Keratinocyte (primary cell): ENCODE data around the gene STEAP3. TPM values are rescaled to one million over a fixed set of nuclear protein-coding genes. Genes with fewer than 3 reads are reported as not detected.

ENCODE experiments used
- DNase-seq: peaks from one replicate; pipeline ENCODE4 v3.0.0-alpha.2; 2011; ENCODE audit warnings: low read depth, missing footprints, low spot score
- FAIRE-seq: peaks from 2 replicates; lab custom pipeline; 2011; peaks lifted over from hg19 to GRCh38; lab: Jason Lieb, UNC
- H2AFZ ChIP-seq: 2 replicates; pipeline ENCODE4 v1.6.0; 2012; ENCODE audit warnings: low read length, control low read depth, inconsistent platforms; ENCODE audit not compliant: control insufficient read depth
- H3K27ac ChIP-seq: 2 replicates; pipeline ENCODE4 v1.5.1; 2011; ENCODE audit warnings: low read length; ENCODE audit not compliant: control insufficient read depth, insufficient read depth
- H3K27me3 ChIP-seq: 3 replicates; pipeline ENCODE4 v1.6.0; 2011; ENCODE audit warnings: low read length; ENCODE audit not compliant: control insufficient read depth, insufficient read depth; ENCODE audit errors: extremely low read depth
- H3K36me3 ChIP-seq, 2 experiments: 2 replicates in 1 of 2; 3 replicates in 1 of 2; pipeline ENCODE4 v1.5.1; 2011; ENCODE audit warnings: low read length in 2 of 2, mild to moderate bottlenecking in 1 of 2; ENCODE audit not compliant: control insufficient read depth in 2 of 2, insufficient read depth in 2 of 2; ENCODE audit errors: extremely low read depth in 1 of 2
- H3K4me1 ChIP-seq: 3 replicates; pipeline ENCODE4 v1.5.1; 2011; ENCODE audit warnings: low read length; ENCODE audit not compliant: control insufficient read depth, insufficient read depth; ENCODE audit errors: extremely low read depth
- H3K4me2 ChIP-seq: 3 replicates; pipeline ENCODE4 v1.6.0; 2011; ENCODE audit warnings: low read depth, low read length; ENCODE audit not compliant: control insufficient read depth, insufficient read depth; ENCODE audit errors: extremely low read depth
- H3K4me3 ChIP-seq, 3 experiments: fragments of 200-600 bp in 1 of 3; sonication (generic) in 1 of 3; 2 replicates in 2 of 3; 3 replicates in 1 of 3; pipeline ENCODE4 v1.5.1; 2011 to 2016; ENCODE audit warnings: low read length in 3 of 3, mild to moderate bottlenecking in 3 of 3, control low read depth in 2 of 3, inconsistent platforms in 1 of 3, low read depth in 1 of 3, mixed read lengths in 1 of 3, mixed run types in 1 of 3, moderate library complexity in 1 of 3; ENCODE audit not compliant: control insufficient read depth in 2 of 3, insufficient read depth in 2 of 3; ENCODE audit errors: extremely low read depth in 1 of 3
- H3K79me2 ChIP-seq: 2 replicates; pipeline ENCODE4 v1.6.0; 2012; ENCODE audit warnings: low read length; ENCODE audit not compliant: control insufficient read depth, insufficient read depth
- H3K9ac ChIP-seq: 3 replicates; pipeline ENCODE4 v1.6.0; 2011; ENCODE audit warnings: low read length; ENCODE audit not compliant: control insufficient read depth, insufficient read depth; ENCODE audit errors: extremely low read depth
- H3K9me1 ChIP-seq: 3 replicates; pipeline ENCODE4 v1.6.0; 2011; ENCODE audit warnings: low read length; ENCODE audit not compliant: control insufficient read depth, insufficient read depth; ENCODE audit errors: extremely low read depth
- H3K9me3 ChIP-seq: 2 replicates; pipeline ENCODE4 v1.5.1; 2012; ENCODE audit warnings: low read depth, low read length; ENCODE audit not compliant: control insufficient read depth
- H4K20me1 ChIP-seq: 3 replicates; pipeline ENCODE4 v1.6.0; 2011; ENCODE audit warnings: low read length; ENCODE audit not compliant: control insufficient read depth, insufficient read depth; ENCODE audit errors: extremely low read depth
- EZH2 ChIP-seq: IDR thresholded peaks from one replicate; pipeline ENCODE4 v1.6.1; 2012; ENCODE audit warnings: inconsistent platforms, mild to moderate bottlenecking, low read length, moderate library complexity
- dilution Hi-C: fragments of 300-500 bp; cut with MboI; formaldehyde crosslinking; loops from one replicate; pipeline ENCODE4 v1.7.0; 2020; ENCODE audit warnings: low sequenced_read_pairs; ENCODE audit not compliant: extremely low pct_ligation_motif_present
- polyA plus RNA-seq, 5 experiments: library from polyadenylated mRNA; depleted of rRNA in 3 of 5; stranded (reverse) in 3 of 5; stranded (forward) in 1 of 5; unstranded in 1 of 5; fragments of >200 nt; gene quantifications; 1 replicate in 1 of 5; 2 replicates in 3 of 5; 3 replicates in 1 of 5; pipeline versions ENCODE4 v1.2.1 to v1.2.3, GENCODE V29; 2011 to 2012; ENCODE audit warnings: missing spikeins in 2 of 5, low read depth in 1 of 5, low replicate concordance in 1 of 5
- TF ChIP-seq, protein P1 (sequence below), 3 experiments: IDR thresholded peaks in 1 of 3; conservative IDR thresholded peaks in 1 of 3; optimal IDR thresholded peaks in 1 of 3; 2 replicates in 2 of 3; 3 replicates in 1 of 3; pipeline versions ENCODE3 to v1.5.1; 2011; ENCODE audit warnings: low read length in 3 of 3, mild to moderate bottlenecking in 3 of 3, moderate library complexity in 2 of 3, control low read depth in 1 of 3, inconsistent platforms in 1 of 3; ENCODE audit not compliant: insufficient read depth in 2 of 3; ENCODE audit errors: extremely low read depth in 1 of 3

STEAP3 gene
- polyA plus RNA-seq, 1 donor (not counting 4 experiments of a cell fraction or from before 2014, with no cell fraction given): 19.9 TPM

DNA sequence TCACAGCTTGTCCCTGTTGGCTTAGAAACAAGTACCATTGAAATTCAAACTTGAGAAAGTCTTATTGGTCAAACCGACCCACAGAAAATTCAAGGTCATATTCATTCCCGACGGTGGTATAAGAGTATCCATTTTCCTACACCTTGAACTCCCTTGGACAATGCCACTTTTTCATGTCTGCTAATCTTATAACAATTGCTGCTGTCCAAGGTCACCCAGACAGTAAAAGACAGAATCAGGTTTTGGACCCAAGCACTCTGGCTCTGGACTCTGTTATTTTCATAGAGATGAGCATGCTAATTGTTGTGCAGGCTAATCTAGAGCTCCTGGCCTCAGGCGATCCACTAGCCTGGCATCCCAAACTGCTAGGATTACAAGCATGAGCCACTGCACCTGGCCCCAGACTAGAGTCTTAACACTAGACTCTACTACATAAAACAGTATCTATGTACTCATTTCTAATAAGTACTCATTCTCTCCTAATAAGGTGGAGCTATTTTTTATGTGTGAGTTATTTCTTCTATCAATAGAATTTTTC is 85.2 kb downstream of the STEAP3 start:
- no peaks in the 10 kb centered on the region for H3K9me3 ChIP-seq
- no peaks in the 10 kb centered on the region for H3K9me1 ChIP-seq
- no peak overlapping the region for H3K4me2 ChIP-seq
- FAIRE-seq: no peak
- no peak overlapping the region for H3K9ac ChIP-seq
- dilution Hi-C loops: no loop called here
- H3K27ac ChIP-seq: no peak overlapping the region
- H3K4me1 ChIP-seq: peaks cover 5% of the 10 kb centered on the region
- H3K27me3 ChIP-seq: peaks cover 14% of the 10 kb centered on the region
- no peak overlapping the region for H2AFZ ChIP-seq
- H3K4me3 ChIP-seq: no peak overlapping the region
- H4K20me1 ChIP-seq: no peaks in the 10 kb centered on the region
- TF ChIP-seq, protein P1, sequence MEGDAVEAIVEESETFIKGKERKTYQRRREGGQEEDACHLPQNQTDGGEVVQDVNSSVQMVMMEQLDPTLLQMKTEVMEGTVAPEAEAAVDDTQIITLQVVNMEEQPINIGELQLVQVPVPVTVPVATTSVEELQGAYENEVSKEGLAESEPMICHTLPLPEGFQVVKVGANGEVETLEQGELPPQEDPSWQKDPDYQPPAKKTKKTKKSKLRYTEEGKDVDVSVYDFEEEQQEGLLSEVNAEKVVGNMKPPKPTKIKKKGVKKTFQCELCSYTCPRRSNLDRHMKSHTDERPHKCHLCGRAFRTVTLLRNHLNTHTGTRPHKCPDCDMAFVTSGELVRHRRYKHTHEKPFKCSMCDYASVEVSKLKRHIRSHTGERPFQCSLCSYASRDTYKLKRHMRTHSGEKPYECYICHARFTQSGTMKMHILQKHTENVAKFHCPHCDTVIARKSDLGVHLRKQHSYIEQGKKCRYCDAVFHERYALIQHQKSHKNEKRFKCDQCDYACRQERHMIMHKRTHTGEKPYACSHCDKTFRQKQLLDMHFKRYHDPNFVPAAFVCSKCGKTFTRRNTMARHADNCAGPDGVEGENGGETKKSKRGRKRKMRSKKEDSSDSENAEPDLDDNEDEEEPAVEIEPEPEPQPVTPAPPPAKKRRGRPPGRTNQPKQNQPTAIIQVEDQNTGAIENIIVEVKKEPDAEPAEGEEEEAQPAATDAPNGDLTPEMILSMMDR (optimal IDR thresholded peaks at IDR 0.05 in 1 of 3, IDR thresholded peaks at IDR 0.05 in 1 of 3, conservative IDR thresholded peaks at IDR 0.05 in 1 of 3; ENCODE audit: extremely low read depth in 1 of 3, insufficient read depth in 2 of 3, low read length in 3 of 3): no peak
- TF ChIP-seq EZH2: no peak
- H3K36me3 ChIP-seq: no peaks in the 10 kb centered on the region
- H3K79me2 ChIP-seq: no peaks in the 10 kb centered on the region
- no peak for DNase-seq

- dilution Hi-C loops: no loop called here
- H2AFZ ChIP-seq: no peak overlapping the region
- FAIRE-seq (no peak), DNase-seq (no peak)
- H3K4me2 ChIP-seq: no peak overlapping the region
- H4K20me1 ChIP-seq: no peaks in the 10 kb centered on the region
- TF ChIP-seq, protein P1 (optimal IDR thresholded peaks at IDR 0.05 in 1 of 3, IDR thresholded peaks at IDR 0.05 in 1 of 3, conservative IDR thresholded peaks at IDR 0.05 in 1 of 3; ENCODE audit: extremely low read depth in 1 of 3, insufficient read depth in 2 of 3, low read length in 3 of 3): no peak
- no peak for TF ChIP-seq EZH2
- H3K4me3 ChIP-seq: no peak overlapping the region
- H3K36me3 ChIP-seq: no peaks in the 10 kb centered on the region
- no peaks in the 10 kb centered on the region for H3K9me3 ChIP-seq
- no peak overlapping the region for H3K9ac ChIP-seq
- peaks cover under 1% of the 10 kb centered on the region for H3K4me1 ChIP-seq
- no peaks in the 10 kb centered on the region for H3K9me1 ChIP-seq
- no peak overlapping the region for H3K27ac ChIP-seq
- no peaks in the 10 kb centered on the region for H3K79me2 ChIP-seq
- peaks cover under 1% of the 10 kb centered on the region for H3K27me3 ChIP-seq
Measured at GRCh38 chr2:119311371-119311770, 87.7 kb downstream of the STEAP3 start.
